ENCODE data around the gene CDK19. TPM values are rescaled to one million over a fixed set of nuclear protein-coding genes. Genes with fewer than 3 reads are reported as not detected.

CDK19 gene
- total and polyA plus RNA-seq, 2 of the 13 experiments (the other 11 are each of a cell fraction or from before 2014, with no cell fraction given), result 13.4 to 27.0 TPM

DNA sequence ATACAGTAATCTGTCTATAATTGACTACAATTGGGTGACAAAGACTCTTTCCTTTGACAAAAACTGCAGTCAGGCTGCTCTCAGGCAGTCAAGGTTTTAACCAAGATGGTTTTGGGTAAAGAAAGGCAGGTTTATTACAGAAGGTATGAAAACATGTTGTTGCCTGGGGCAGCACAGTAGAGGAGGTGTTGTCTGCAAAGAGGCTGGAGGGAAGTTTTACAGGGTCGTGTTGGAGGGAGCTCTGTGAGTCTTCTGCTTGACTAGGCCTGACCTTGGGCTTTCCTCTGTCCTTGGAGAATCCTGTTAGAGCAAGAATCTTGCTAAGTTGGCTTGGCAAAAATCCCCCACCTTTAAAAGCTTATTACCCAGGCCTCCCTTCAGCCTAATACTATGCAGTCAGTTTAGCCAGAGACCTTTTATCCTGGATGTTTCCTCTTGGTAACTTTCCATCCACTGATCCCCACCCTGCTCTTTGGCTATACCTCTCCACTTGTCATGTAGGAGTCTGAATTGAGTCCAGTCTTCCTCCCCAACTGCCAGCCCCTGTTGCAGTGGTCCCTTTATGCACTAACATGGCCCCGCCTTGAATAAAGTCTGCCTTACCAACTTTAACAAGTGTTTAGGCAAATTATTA is 195.9 kb downstream of the CDK19 start (continued):
- TF ChIP-seq, protein P1, sequence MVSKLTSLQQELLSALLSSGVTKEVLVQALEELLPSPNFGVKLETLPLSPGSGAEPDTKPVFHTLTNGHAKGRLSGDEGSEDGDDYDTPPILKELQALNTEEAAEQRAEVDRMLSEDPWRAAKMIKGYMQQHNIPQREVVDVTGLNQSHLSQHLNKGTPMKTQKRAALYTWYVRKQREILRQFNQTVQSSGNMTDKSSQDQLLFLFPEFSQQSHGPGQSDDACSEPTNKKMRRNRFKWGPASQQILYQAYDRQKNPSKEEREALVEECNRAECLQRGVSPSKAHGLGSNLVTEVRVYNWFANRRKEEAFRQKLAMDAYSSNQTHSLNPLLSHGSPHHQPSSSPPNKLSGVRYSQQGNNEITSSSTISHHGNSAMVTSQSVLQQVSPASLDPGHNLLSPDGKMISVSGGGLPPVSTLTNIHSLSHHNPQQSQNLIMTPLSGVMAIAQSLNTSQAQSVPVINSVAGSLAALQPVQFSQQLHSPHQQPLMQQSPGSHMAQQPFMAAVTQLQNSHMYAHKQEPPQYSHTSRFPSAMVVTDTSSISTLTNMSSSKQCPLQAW (CRISPR knock-in tag; IDR thresholded peaks at IDR 0.05), result 0 out of 2 replicates have a peak, but pooled peaks have one; percentile 7
- TF ChIP-seq ZFP90 (CRISPR knock-in tag; IDR thresholded peaks at IDR 0.05; ENCODE audit: borderline replicate concordance), result no peak
- TF ChIP-seq MAFG (CRISPR knock-in tag; IDR thresholded peaks at IDR 0.05), result no peak
- TF ChIP-seq ADNP (CRISPR knock-in tag; IDR thresholded peaks at IDR 0.05), result no peak
- TF ChIP-seq REPIN1 (CRISPR knock-in tag; IDR thresholded peaks at IDR 0.05; ENCODE audit: borderline replicate concordance, low read depth), result no peak
- TF ChIP-seq JDP2 (CRISPR knock-in tag; IDR thresholded peaks at IDR 0.05; ENCODE audit: borderline replicate concordance), result no peak
- TF ChIP-seq ZNF264 (CRISPR knock-in tag; IDR thresholded peaks at IDR 0.05), result no peak
- no peak for TF ChIP-seq KLF6 (CRISPR knock-in tag; IDR thresholded peaks at IDR 0.05)
- no peak for TF ChIP-seq GLI4 (CRISPR knock-in tag; IDR thresholded peaks at IDR 0.05; ENCODE audit: borderline replicate concordance)

DNA sequence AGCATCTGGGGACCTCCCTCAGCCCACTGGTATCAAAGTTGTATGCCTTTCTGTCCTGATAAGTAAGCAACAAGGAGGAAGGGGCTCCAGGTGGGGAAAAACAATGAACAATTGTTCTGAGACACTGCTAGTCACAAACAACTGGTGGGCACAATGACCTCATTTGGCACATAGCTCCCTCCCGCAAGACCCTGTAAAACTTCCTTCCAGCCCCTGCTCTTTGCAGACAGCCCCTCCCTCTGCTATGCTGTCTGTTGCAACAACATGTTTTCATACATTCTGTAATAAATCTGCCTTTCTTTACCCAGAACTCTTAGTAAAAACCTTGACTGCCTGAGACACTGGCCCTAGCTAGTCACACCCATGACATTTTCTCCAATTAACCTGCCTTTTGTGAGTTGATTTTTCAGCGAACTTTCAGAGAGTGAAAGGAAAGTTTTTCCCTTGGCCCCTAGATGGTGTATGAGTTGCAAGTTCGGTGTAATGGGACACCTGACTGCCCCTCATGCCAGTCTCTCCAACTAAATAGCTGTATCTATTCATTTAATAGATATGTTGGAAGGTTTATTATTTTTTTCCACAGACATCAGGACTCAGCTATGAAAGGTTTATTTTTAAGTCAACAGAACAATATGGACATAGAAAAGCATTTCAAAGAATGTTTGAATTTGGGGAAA is 196.5 kb downstream of the CDK19 start:
- no TSS peak for BruUV-seq (replicated peaks)
- Histone ChIP-seq H3K36me3 (replicated peaks in 1 of 2; ENCODE audit: control insufficient read depth in 1 of 2, insufficient read depth in 2 of 2, low read length in 2 of 2) (peaks cover 17 to 68% of the 10 kb centered on the region in 2 experiments), H3K9ac (ENCODE audit: insufficient read depth, low read depth, low read length) (no peak overlapping the region), H3K4me2 (ENCODE audit: low read depth, low read length) (no peak overlapping the region; the same call in 1 of the 2 replicates), H2AFZ (ENCODE audit: low read length) (no peak overlapping the region), H3K9me3 (ENCODE audit: low read length) (no peaks in the 10 kb centered on the region), H3K79me2 (ENCODE audit: insufficient read depth, low read length) (no peaks in the 10 kb centered on the region), H3K27ac (ENCODE audit: extremely low read length, insufficient read depth, low read length) (peak overlapping the region; percentile 17), H3K4me1 (ENCODE audit: insufficient read depth, low read length) (peaks cover 23% of the 10 kb centered on the region), H3K27me3 (ENCODE audit: control insufficient read depth in 1 of 2, insufficient read depth in 2 of 2, low read length in 2 of 2) (no peaks in the 10 kb centered on the region), H3K4me3 (replicated peaks in 1 of 3; ENCODE audit: insufficient read depth in 1 of 3, low read depth in 2 of 3, low read length in 3 of 3) (no peak overlapping the region), H4K20me1 (ENCODE audit: insufficient read depth, low read length) (no peaks in the 10 kb centered on the region)
- 69% methylated on average over 3 of the region's 3 CpGs for WGBS (ENCODE audit: low lambda C conversion rate)
- DNase-seq (ENCODE audit: low spot score), result peak; percentile 28
- ChIA-PET POLR2A (interaction anchor here (1.5 kb wide), 1 partner anchor 256 kb away, joined by 5 read pairs; the partner anchor contains the start of gene AMD1), CTCF (ENCODE audit: low intra/inter-chr PET ratio, low total read pairs) (interaction anchor here (0.8 kb wide), 1 partner anchor 381 kb away, joined by 3 read pairs; no protein-coding TSS in a partner anchor)
- ATAC-seq, result peak; percentile 87
- in situ Hi-C loops (cut with HindIII; ENCODE audit: extremely low pct_ligation_motif_present, low pct_unique_long_range_greater_than_20kb) (no loop called here), intact Hi-C loops (cut with micrococcal nuclease; ENCODE audit: unreplicated experiment) (no loop called here)
- FAIRE-seq, result no peak
- TF ChIP-seq, protein P2, sequence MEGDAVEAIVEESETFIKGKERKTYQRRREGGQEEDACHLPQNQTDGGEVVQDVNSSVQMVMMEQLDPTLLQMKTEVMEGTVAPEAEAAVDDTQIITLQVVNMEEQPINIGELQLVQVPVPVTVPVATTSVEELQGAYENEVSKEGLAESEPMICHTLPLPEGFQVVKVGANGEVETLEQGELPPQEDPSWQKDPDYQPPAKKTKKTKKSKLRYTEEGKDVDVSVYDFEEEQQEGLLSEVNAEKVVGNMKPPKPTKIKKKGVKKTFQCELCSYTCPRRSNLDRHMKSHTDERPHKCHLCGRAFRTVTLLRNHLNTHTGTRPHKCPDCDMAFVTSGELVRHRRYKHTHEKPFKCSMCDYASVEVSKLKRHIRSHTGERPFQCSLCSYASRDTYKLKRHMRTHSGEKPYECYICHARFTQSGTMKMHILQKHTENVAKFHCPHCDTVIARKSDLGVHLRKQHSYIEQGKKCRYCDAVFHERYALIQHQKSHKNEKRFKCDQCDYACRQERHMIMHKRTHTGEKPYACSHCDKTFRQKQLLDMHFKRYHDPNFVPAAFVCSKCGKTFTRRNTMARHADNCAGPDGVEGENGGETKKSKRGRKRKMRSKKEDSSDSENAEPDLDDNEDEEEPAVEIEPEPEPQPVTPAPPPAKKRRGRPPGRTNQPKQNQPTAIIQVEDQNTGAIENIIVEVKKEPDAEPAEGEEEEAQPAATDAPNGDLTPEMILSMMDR (CRISPR knock-in tag; IDR thresholded peaks at IDR 0.05), result peak; percentile 48
- TF ChIP-seq ZNF788 (CRISPR knock-in tag; IDR thresholded peaks at IDR 0.05; ENCODE audit: borderline replicate concordance) (0 out of 2 replicates have a peak, but pooled peaks have one; percentile 18), EED (CRISPR knock-in tag; IDR thresholded peaks at IDR 0.05) (no peak)
- TF ChIP-seq, protein P3, sequence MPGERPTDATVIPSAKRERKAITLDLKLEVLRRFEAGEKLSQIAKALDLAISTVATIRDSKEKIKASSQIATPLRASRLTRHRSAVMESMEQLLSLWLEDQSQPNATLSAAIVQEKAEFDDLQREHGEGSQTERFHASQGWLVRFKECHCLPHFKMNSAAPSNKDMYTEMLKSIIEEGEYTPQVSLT (CRISPR knock-in tag; IDR thresholded peaks at IDR 0.05; ENCODE audit: borderline replicate concordance, low read depth), result no peak
- TF ChIP-seq, protein P4, sequence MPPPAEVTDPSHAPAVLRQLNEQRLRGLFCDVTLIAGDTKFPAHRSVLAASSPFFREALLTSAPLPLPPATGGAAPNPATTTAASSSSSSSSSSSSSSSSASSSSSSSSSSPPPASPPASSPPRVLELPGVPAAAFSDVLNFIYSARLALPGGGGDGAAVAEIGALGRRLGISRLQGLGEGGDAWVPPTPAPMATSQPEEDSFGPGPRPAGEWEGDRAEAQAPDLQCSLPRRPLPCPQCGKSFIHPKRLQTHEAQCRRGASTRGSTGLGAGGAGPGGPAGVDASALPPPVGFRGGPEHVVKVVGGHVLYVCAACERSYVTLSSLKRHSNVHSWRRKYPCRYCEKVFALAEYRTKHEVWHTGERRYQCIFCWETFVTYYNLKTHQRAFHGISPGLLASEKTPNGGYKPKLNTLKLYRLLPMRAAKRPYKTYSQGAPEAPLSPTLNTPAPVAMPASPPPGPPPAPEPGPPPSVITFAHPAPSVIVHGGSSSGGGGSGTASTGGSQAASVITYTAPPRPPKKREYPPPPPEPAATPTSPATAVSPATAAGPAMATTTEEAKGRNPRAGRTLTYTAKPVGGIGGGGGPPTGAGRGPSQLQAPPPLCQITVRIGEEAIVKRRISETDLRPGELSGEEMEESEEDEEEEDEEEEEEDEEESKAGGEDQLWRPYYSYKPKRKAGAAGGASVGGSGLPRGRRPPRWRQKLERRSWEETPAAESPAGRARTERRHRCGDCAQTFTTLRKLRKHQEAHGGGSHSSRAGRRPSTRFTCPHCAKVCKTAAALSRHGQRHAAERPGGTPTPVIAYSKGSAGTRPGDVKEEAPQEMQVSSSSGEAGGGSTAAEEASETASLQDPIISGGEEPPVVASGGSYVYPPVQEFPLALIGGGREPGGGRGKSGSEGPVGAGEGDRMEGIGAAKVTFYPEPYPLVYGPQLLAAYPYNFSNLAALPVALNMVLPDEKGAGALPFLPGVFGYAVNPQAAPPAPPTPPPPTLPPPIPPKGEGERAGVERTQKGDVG (CRISPR knock-in tag; IDR thresholded peaks at IDR 0.05; ENCODE audit: borderline replicate concordance), result no peak

All from HepG2 (cell line).